SW480 (cell line): Measurements from ENCODE around the gene NHLH1.
A peak's percentile ranks its signal among the peaks of the same experiment; 100 is the strongest.

ENCODE experiments used
- DNase-seq: peaks from one replicate; pipeline ENCODE4 v3.0.0-alpha.2; 2016; ENCODE audit warnings: low spot score

NHLH1 gene

GRCh38 chr1:160412028-160412362, 45.1 kb downstream of the NHLH1 start:
- no peak for DNase-seq

GRCh38 chr1:160413716-160414115, 46.8 kb downstream of the NHLH1 start:
- DNase-seq = no peak

GRCh38 chr1:160414881-160415280, 48.0 kb downstream of the NHLH1 start:
- DNase-seq = no peak

GRCh38 chr1:160415696-160416290, 48.9 kb downstream of the NHLH1 start:
- no peak for DNase-seq

- DNase-seq = peak; percentile 60
These were observed 49.5 kb downstream of the NHLH1 start for GRCh38 chr1:160416369-160416768.

GRCh38 chr1:160418483-160418882, 51.6 kb downstream of the NHLH1 start:
- DNase-seq = no peak

GRCh38 chr1:160419150-160419837, 52.4 kb downstream of the NHLH1 start:
- no peak for DNase-seq

GRCh38 chr1:160419838-160420169, 52.9 kb downstream of the NHLH1 start:
- DNase-seq = no peak

- no peak for DNase-seq
These were observed 54.3 kb downstream of the NHLH1 start for GRCh38 chr1:160420881-160421842.

GRCh38 chr1:160421881-160422280, 55.0 kb downstream of the NHLH1 start:
- no peak for DNase-seq
